SH-SY5Y (cell line): ENCODE measurements around the gene AP1G1.

Experiments used
- GATA2 ChIP-seq: IDR thresholded peaks from 2 replicates; pipeline ENCODE4 v1.6.1; 2011; ENCODE audit warnings: mild to moderate bottlenecking, low read depth, low read length
- GATA3 ChIP-seq: IDR thresholded peaks from 2 replicates; pipeline ENCODE4 v1.6.1; 2011; ENCODE audit warnings: low read depth, mild to moderate bottlenecking, low read length, moderate library complexity

DNA sequence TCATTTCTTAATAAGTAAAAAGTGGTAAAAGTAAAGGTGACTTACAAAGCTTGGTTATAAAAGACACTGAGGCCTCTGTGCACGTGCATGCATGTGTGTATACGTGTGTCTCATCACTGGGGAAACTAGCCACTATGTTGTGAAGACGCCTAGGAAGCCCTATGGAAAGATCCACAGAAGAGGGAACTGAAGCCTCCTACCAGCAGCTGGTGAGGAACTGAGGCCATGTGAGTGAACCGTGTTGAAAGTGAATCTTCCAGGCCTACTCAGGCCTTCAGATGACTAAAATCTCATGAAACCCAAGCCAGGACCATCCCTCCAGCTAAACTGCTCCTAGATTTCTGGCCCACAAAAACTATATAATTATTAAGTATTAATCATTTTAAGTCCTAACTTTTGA is 107.8 kb downstream of the AP1G1 start:
- no peak for TF ChIP-seq GATA3
- TF ChIP-seq GATA2, result no peak
